ENCODE results near the gene SGTA.
A peak's percentile ranks its signal among the peaks of the same experiment; 100 is the strongest.

SGTA gene

DNA sequence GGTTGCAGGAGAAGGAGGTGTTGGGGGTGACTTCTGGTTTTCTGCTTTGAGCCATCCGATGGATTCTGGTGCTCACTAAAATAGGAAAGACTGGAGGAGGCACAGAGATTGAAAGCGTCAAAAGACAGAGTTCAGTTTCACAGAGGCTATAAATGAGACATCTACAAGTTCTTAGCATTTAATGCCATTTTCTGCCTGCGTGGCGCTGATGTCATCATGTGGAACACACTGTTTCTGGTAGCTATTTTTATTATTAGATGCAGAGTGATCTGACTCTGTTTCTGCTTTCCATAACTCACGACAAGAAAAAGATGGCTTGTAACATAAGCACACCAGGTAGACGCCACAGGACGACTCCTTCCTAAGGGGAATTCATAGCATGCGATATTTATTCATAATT lies 40.0 kb downstream of the SGTA start:
- ChIA-PET CTCF (interaction anchor here (1.5 kb wide), 1 partner anchor 95 kb away, joined by 5 read pairs; no protein-coding TSS in a partner anchor), POLR2A (interaction anchor here (0.6 kb wide), 1 partner anchor 332 kb away, joined by 4 read pairs; no protein-coding TSS in a partner anchor)
- WGBS (ENCODE audit: insufficient coverage) = 90% methylated on average over 7 of the region's 8 CpGs
- no peaks in the 10 kb centered on the region for H3K9me3 ChIP-seq (ENCODE audit: control extremely low read depth in 1 of 5, control insufficient read depth in 4 of 5, insufficient read depth in 2 of 5, low read depth in 1 of 5, low read length in 4 of 5)
- H3K4me1 ChIP-seq (ENCODE audit: control extremely low read depth in 1 of 4, control insufficient read depth in 4 of 4, insufficient read depth in 4 of 4, low read length in 3 of 4) = peaks cover 2 to 18% (median 11%) of the 10 kb centered on the region in 4 experiments
- no peaks in the 10 kb centered on the region for H3K36me3 ChIP-seq (ENCODE audit: control insufficient read depth in 4 of 4, insufficient read depth in 4 of 4, low read length in 3 of 4)
- H3K27ac ChIP-seq (ENCODE audit: insufficient read depth in 1 of 2, low read depth in 1 of 2, low read length in 2 of 2, poor library complexity in 1 of 2, severe bottlenecking in 2 of 2) = no peak overlapping the region
- no peak overlapping the region for H3K4me3 ChIP-seq (ENCODE audit: control insufficient read depth in 1 of 7, extremely low read depth in 1 of 7, insufficient read depth in 4 of 7, low read depth in 2 of 7, low read length in 6 of 7)
- no peaks in the 10 kb centered on the region for H3K27me3 ChIP-seq (replicated peaks in 2 of 5; ENCODE audit: control insufficient read depth in 4 of 5, insufficient read depth in 5 of 5, low read length in 4 of 5)
- no peak for DNase-seq

DNA sequence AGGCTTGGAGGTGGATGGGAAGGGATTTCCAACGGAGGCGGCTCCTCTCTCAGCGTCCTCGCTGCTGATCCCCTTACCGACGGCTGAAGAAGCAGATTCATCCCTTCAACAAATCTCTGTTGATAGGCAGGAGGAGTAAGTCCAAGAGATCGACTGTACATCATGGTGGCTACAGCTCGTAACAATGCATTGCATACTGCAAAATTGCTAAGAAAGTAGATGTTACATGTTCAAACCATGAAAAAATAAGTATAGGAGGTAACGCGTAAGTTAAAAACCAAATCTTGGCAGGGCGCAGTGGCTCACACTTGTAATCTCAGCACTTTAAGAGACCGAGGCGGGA lies 42.8 kb downstream of the SGTA start:
- 100% methylated on average over 2 of the region's 13 CpGs for WGBS (ENCODE audit: insufficient coverage)
- no peak overlapping the region for H3K27ac ChIP-seq (ENCODE audit: insufficient read depth in 1 of 2, low read depth in 1 of 2, low read length in 2 of 2, poor library complexity in 1 of 2, severe bottlenecking in 2 of 2)
- H3K9me3 ChIP-seq (ENCODE audit: control extremely low read depth in 1 of 5, control insufficient read depth in 4 of 5, insufficient read depth in 2 of 5, low read depth in 1 of 5, low read length in 4 of 5) = peaks cover 0 to 6% (median 4%) of the 10 kb centered on the region in 5 experiments
- DNase-seq = no peak
- no peaks in the 10 kb centered on the region for H3K27me3 ChIP-seq (replicated peaks in 2 of 5; ENCODE audit: control insufficient read depth in 4 of 5, insufficient read depth in 5 of 5, low read length in 4 of 5)
- peak overlapping the region in 3 of 7 experiments; percentile 9 to 99 (median 24) for H3K4me3 ChIP-seq (ENCODE audit: control insufficient read depth in 1 of 7, extremely low read depth in 1 of 7, insufficient read depth in 4 of 7, low read depth in 2 of 7, low read length in 6 of 7)
- POLR2A ChIA-PET = interaction anchor here (1.4 to 1.8 kb wide), 3 partner anchors 47 to 92 kb away, joined by 3 to 5 read pairs (median 4); no protein-coding TSS in a partner anchor
- CTCF ChIA-PET = interaction anchor here (1.3 to 1.4 kb wide), 2 partner anchors 22 to 58 kb away, joined by 3 read pairs; no protein-coding TSS in a partner anchor
- H3K36me3 ChIP-seq (ENCODE audit: control insufficient read depth in 4 of 4, insufficient read depth in 4 of 4, low read length in 3 of 4) = peaks cover 9 to 21% (median 20%) of the 10 kb centered on the region in 4 experiments
- H3K4me1 ChIP-seq (ENCODE audit: control extremely low read depth in 1 of 4, control insufficient read depth in 4 of 4, insufficient read depth in 4 of 4, low read length in 3 of 4) = peaks cover 2 to 36% (median 20%) of the 10 kb centered on the region in 4 experiments

DNA sequence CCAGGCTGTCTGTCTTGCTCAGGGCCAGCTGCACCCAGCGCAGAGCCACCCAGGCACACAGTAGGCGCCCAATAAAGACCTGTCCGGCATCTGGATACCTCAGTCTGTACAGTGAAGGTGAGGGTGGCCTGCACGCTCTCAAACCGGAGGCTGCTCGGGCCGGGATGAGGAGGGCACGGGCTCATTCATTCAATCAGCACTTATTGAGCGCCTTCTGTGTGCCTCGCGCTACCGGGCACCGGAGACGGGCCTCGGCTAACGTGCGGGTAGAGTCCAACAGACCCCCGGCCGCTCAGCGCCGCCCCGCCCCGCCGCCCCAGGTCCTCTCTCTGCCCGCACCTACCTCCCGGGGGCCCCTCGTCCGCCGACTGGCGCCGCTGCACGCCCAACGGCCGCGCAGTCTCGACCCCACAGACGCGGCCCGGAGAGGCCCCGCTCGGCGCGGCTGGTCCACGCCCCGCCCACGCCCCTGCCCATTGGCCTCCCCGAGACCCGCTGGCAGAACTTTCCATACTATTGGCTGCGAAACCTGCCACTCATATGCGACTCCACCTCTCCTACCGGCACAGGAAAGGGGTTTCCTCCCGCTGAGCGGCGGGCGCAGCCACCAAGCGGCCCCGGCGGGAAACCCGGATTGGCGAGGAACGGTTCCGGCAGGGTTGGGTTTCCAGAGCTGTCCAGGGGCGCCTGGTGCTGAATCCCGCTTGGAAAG lies 43.3 kb downstream of the SGTA start, which contains the start of gene SLC39A3:
SLC39A3 (minus strand) TSS at position 416 of the 712 bp plus-strand sequence. CDS start 2,760 bp downstream, outside the sequence.
- H3K4me3 ChIP-seq (ENCODE audit: control insufficient read depth in 1 of 7, extremely low read depth in 1 of 7, insufficient read depth in 4 of 7, low read depth in 2 of 7, low read length in 6 of 7) = peak within 1 kb of the TSS; percentile 82 to 100 (median 99)
- peaks cover 0 to 6% (median 4%) of the 10 kb centered on the region in 5 experiments for H3K9me3 ChIP-seq (ENCODE audit: control extremely low read depth in 1 of 5, control insufficient read depth in 4 of 5, insufficient read depth in 2 of 5, low read depth in 1 of 5, low read length in 4 of 5)
- H3K36me3 ChIP-seq (ENCODE audit: control insufficient read depth in 4 of 4, insufficient read depth in 4 of 4, low read length in 3 of 4) = peaks cover 9 to 26% (median 25%) of the 10 kb centered on the region in 4 experiments
- WGBS (ENCODE audit: insufficient coverage) = under 1% methylated on average over 62 of the region's 64 CpGs
- peaks cover 2 to 36% (median 21%) of the 10 kb centered on the region in 4 experiments for H3K4me1 ChIP-seq (ENCODE audit: control extremely low read depth in 1 of 4, control insufficient read depth in 4 of 4, insufficient read depth in 4 of 4, low read length in 3 of 4)
- peak within 1 kb of the TSS; percentile 87 to 96 for H3K27ac ChIP-seq (ENCODE audit: insufficient read depth in 1 of 2, low read depth in 1 of 2, low read length in 2 of 2, poor library complexity in 1 of 2, severe bottlenecking in 2 of 2)
- peak; percentile 99 for DNase-seq
- POLR2A ChIA-PET = interaction anchor here (0.8 to 1.8 kb wide), 7 partner anchors 13 to 211 kb away, joined by 3 to 9 read pairs (median 5); no protein-coding TSS in a partner anchor
- CTCF ChIA-PET = interaction anchor here (0.7 to 1.9 kb wide), 9 partner anchors 9 to 195 kb away, joined by 3 to 8 read pairs (median 3); no protein-coding TSS in a partner anchor
- no peaks in the 10 kb centered on the region for H3K27me3 ChIP-seq (replicated peaks in 2 of 5; ENCODE audit: control insufficient read depth in 4 of 5, insufficient read depth in 5 of 5, low read length in 4 of 5)

DNA sequence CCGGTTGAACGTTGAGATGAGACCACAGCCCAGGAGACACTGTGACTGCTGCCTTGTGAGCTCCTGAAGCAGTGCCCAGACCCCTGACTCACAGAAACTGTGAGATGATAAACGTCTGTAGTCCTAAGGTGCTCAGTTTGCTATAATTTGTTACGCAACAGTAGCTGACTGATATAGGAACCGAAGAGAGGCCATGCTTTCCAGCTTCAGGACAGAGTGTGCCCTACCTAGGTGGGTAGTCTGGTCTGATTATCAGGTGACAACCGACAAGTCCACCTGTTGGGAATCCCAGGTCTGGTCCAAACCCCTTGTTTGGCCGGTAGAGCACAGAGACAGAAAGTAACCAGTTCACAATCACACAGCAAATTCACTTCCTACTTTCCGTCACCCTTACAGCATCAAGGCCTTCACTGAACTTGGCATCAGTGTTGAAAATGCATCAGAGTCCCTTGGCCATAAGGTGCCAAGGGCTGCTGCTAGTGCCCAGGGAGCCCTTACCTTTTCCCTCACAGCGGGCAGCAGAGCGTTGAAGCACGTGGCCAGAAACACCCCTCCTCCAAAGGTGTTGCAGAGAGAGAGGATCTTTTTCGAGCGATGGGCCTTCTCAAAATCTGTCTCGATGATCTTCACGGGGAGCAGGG lies 46.4 kb downstream of the SGTA start:
- ChIA-PET CTCF (interaction anchor here (0.9 to 1.0 kb wide), 2 partner anchors 28 to 38 kb away, joined by 3 read pairs; no protein-coding TSS in a partner anchor), POLR2A (interaction anchor here (1.5 kb wide), 1 partner anchor 9 kb away, joined by 3 read pairs; no protein-coding TSS in a partner anchor)
- peak overlapping the region in 1 of 7 experiments; percentile 15 for H3K4me3 ChIP-seq (ENCODE audit: control insufficient read depth in 1 of 7, extremely low read depth in 1 of 7, insufficient read depth in 4 of 7, low read depth in 2 of 7, low read length in 6 of 7)
- peaks cover 2 to 36% (median 21%) of the 10 kb centered on the region in 4 experiments for H3K4me1 ChIP-seq (ENCODE audit: control extremely low read depth in 1 of 4, control insufficient read depth in 4 of 4, insufficient read depth in 4 of 4, low read length in 3 of 4)
- no peak for DNase-seq
- peak overlapping the region in 1 of 2 experiments; percentile 39 for H3K27ac ChIP-seq (ENCODE audit: insufficient read depth in 1 of 2, low read depth in 1 of 2, low read length in 2 of 2, poor library complexity in 1 of 2, severe bottlenecking in 2 of 2)
- H3K36me3 ChIP-seq (ENCODE audit: control insufficient read depth in 4 of 4, insufficient read depth in 4 of 4, low read length in 3 of 4) = peaks cover 9 to 56% (median 48%) of the 10 kb centered on the region in 4 experiments
- whole genome bisulfite sequencing (ENCODE audit: insufficient coverage) = 96% methylated on average over 14 of the region's 15 CpGs
- H3K27me3 ChIP-seq (replicated peaks in 2 of 5; ENCODE audit: control insufficient read depth in 4 of 5, insufficient read depth in 5 of 5, low read length in 4 of 5) = no peaks in the 10 kb centered on the region
- peaks cover 0 to 6% (median 4%) of the 10 kb centered on the region in 5 experiments for H3K9me3 ChIP-seq (ENCODE audit: control extremely low read depth in 1 of 5, control insufficient read depth in 4 of 5, insufficient read depth in 2 of 5, low read depth in 1 of 5, low read length in 4 of 5)

DNA sequence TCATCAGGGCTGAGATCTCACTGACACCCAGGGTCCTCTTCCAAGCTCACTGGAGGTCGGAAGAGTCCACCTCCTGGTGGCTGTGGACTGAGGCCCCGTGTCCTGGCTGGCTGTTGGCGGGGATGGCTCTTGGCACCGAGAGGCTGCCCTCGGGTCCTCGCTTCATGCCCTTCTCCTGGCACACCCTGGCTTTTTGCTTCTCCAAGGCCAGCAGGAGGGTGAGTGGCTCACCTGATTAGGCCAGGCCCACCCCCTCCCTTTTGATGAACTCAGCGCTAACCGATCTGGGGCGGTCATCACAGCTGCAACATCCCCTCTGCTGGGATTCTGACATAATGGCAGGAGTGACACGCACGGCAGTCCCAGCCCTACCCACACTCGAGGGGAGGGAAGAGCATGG lies 47.7 kb downstream of the SGTA start:
- POLR2A ChIA-PET = no interaction called here
- CTCF ChIA-PET = interaction anchor here (1.0 kb wide), 2 partner anchors 13 to 39 kb away, joined by 3 read pairs; no protein-coding TSS in a partner anchor
- H3K4me1 ChIP-seq (ENCODE audit: control extremely low read depth in 1 of 4, control insufficient read depth in 4 of 4, insufficient read depth in 4 of 4, low read length in 3 of 4) = peaks cover 2 to 36% (median 21%) of the 10 kb centered on the region in 4 experiments
- DNase-seq = no peak
- WGBS (ENCODE audit: insufficient coverage) = 93% methylated on average over 12 of the region's 12 CpGs
- H3K4me3 ChIP-seq (ENCODE audit: control insufficient read depth in 1 of 7, extremely low read depth in 1 of 7, insufficient read depth in 4 of 7, low read depth in 2 of 7, low read length in 6 of 7) = no peak overlapping the region
- H3K36me3 ChIP-seq (ENCODE audit: control insufficient read depth in 4 of 4, insufficient read depth in 4 of 4, low read length in 3 of 4) = peaks cover 9 to 65% (median 51%) of the 10 kb centered on the region in 4 experiments
- no peak overlapping the region for H3K27ac ChIP-seq (ENCODE audit: insufficient read depth in 1 of 2, low read depth in 1 of 2, low read length in 2 of 2, poor library complexity in 1 of 2, severe bottlenecking in 2 of 2)
- H3K9me3 ChIP-seq (ENCODE audit: control extremely low read depth in 1 of 5, control insufficient read depth in 4 of 5, insufficient read depth in 2 of 5, low read depth in 1 of 5, low read length in 4 of 5) = peaks cover 0 to 6% (median 4%) of the 10 kb centered on the region in 5 experiments
- H3K27me3 ChIP-seq (replicated peaks in 2 of 5; ENCODE audit: control insufficient read depth in 4 of 5, insufficient read depth in 5 of 5, low read length in 4 of 5) = no peaks in the 10 kb centered on the region

DNA sequence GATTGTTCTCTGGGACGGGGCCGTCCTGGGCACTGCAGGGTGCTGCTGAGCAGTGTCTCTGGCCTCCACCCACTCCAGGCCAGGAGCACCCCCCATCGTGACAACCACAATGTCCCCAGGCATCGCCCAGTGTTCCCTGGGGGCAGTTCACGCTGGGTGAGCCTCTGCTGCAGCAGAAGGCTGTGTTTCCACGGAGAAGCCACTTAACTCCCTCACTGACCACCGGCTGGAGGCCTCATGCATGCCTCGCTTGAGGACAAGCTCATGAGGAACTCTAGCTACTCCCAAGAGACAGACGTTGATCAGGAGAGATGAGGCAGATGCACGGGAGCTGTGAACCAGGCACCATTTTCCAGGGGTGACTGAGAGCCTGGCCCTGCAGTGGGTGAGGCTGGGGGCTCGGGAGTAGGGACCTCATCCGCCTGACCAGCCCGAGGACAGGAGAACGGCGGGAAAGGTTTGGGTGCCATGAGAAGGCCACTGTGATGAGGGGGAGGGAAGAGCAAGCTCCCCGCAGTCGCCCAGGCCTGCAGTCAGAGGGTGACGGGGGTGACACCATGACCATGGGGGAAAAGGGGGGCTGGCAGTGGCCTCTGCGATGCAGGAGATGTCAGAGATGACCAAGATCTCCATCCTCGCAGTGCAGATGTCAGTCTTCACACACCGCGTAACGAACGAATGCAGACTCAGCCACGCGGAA lies 48.3 kb downstream of the SGTA start:
- H3K36me3 ChIP-seq (ENCODE audit: control insufficient read depth in 4 of 4, insufficient read depth in 4 of 4, low read length in 3 of 4) = peaks cover 9 to 65% (median 53%) of the 10 kb centered on the region in 4 experiments
- WGBS (ENCODE audit: insufficient coverage) = 96% methylated on average over 16 of the region's 26 CpGs
- no peak overlapping the region for H3K4me3 ChIP-seq (ENCODE audit: control insufficient read depth in 1 of 7, extremely low read depth in 1 of 7, insufficient read depth in 4 of 7, low read depth in 2 of 7, low read length in 6 of 7)
- ChIA-PET POLR2A (no interaction called here), CTCF (interaction anchor here (1.0 kb wide), 2 partner anchors 14 to 89 kb away, joined by 3 read pairs; no protein-coding TSS in a partner anchor)
- H3K9me3 ChIP-seq (ENCODE audit: control extremely low read depth in 1 of 5, control insufficient read depth in 4 of 5, insufficient read depth in 2 of 5, low read depth in 1 of 5, low read length in 4 of 5) = peaks cover 0 to 6% (median 4%) of the 10 kb centered on the region in 5 experiments
- H3K27me3 ChIP-seq (replicated peaks in 2 of 5; ENCODE audit: control insufficient read depth in 4 of 5, insufficient read depth in 5 of 5, low read length in 4 of 5) = no peaks in the 10 kb centered on the region
- no peak overlapping the region for H3K27ac ChIP-seq (ENCODE audit: insufficient read depth in 1 of 2, low read depth in 1 of 2, low read length in 2 of 2, poor library complexity in 1 of 2, severe bottlenecking in 2 of 2)
- no peak for DNase-seq
- peaks cover 2 to 33% (median 20%) of the 10 kb centered on the region in 4 experiments for H3K4me1 ChIP-seq (ENCODE audit: control extremely low read depth in 1 of 4, control insufficient read depth in 4 of 4, insufficient read depth in 4 of 4, low read length in 3 of 4)

All from common myeloid progenitor, CD34-positive (primary cell).